WTC11 (cell line): ENCODE data around the gene SLC13A2.

Experiments
- CTCF ChIP-seq: fragments of 200-600 bp; IDR thresholded peaks from 2 replicates; pipeline ENCODE4 v1.8.0; 2022; ENCODE audit warnings: antibody characterized with exemption
- MLX ChIP-seq: sonication (generic); formaldehyde crosslinking; IDR thresholded peaks from 2 replicates; pipeline ENCODE4 v1.8.1; 2023; ENCODE audit warnings: mild to moderate bottlenecking, missing genetic modification reagents, moderate library complexity
- ZBTB43 ChIP-seq: sonication (generic); formaldehyde crosslinking; IDR thresholded peaks from 2 replicates; pipeline ENCODE4 v1.8.1; 2023; ENCODE audit warnings: mild to moderate bottlenecking, missing genetic modification reagents

GRCh38 chr17:28534740-28535375 is 61.4 kb downstream of the SLC13A2 start:
- TF ChIP-seq CTCF: no peak
- no peak for TF ChIP-seq ZBTB43 (CRISPR knock-in tag)
- TF ChIP-seq MLX (CRISPR knock-in tag): no peak
